Activated CD8-positive, alpha-beta T cell treated with anti-CD3 and anti-CD28 coated beads for 36 hours (primary cell): Measurements from ENCODE around the gene MSX2. TPM values are rescaled to one million over a fixed set of nuclear protein-coding genes. Genes with fewer than 3 reads are reported as not detected.

Experiments
- ATAC-seq: fragments of 200-7000 bp; cut with Tn5 transposase; one replicate; pipeline ENCODE4 v1.10.0; 2021; ENCODE audit warnings: mild to moderate bottlenecking, moderate library complexity
- CTCF ChIA-PET: fragments of 350-600 bp; sonication (Branson Sonifier 250); formaldehyde crosslinking; loops from one replicate; lab custom pipeline; 2021; ENCODE audit warnings: antibody characterized with exemption; lab: Charles Lee
- POLR2A ChIA-PET: fragments of 350-600 bp; sonication (Branson Sonifier 250); formaldehyde crosslinking; loops from one replicate; lab custom pipeline; 2021; ENCODE audit warnings: antibody characterized with exemption; lab: Charles Lee
- DNase-seq: peaks from one replicate; pipeline ENCODE4 v3.0.0-alpha.2; 2020
- H3K27ac Mint-ChIP-seq: one replicate; pipeline ENCODE4 v1.8.0; 2021; ENCODE audit warnings: mild to moderate bottlenecking, mixed read lengths
- H3K27me3 Mint-ChIP-seq: one replicate; pipeline ENCODE4 v1.8.0; 2021; ENCODE audit warnings: mixed read lengths
- H3K36me3 Mint-ChIP-seq: one replicate; pipeline ENCODE4 v1.8.0; 2021; ENCODE audit warnings: low read depth, mixed read lengths
- H3K4me1 Mint-ChIP-seq: one replicate; pipeline ENCODE4 v1.8.0; 2021; ENCODE audit warnings: low read depth, mixed read lengths
- H3K4me3 Mint-ChIP-seq: one replicate; pipeline ENCODE4 v1.8.0; 2021; ENCODE audit warnings: mild to moderate bottlenecking, moderate library complexity, mixed read lengths
- H3K9me3 Mint-ChIP-seq: one replicate; pipeline ENCODE4 v1.8.0; 2021; ENCODE audit warnings: mixed read lengths
- CTCF ChIP-seq: fragments of 200-600 bp; IDR thresholded peaks from one replicate; pipeline ENCODE4 v1.8.0; 2022; ENCODE audit warnings: antibody characterized with exemption, mild to moderate bottlenecking
- intact Hi-C: fragments of 100-400 bp; cut with micrococcal nuclease; formaldehyde crosslinking; loops from one replicate; pipeline ENCODE4 v1.10.0; 2022
- total RNA-seq, 2 experiments: library from RNA; stranded (reverse); gene quantifications; one replicate each; pipeline ENCODE4 v1.2.3, GENCODE V29; 2021

The MSX2 gene
- total RNA-seq, 2 experiments from 2014 or later = not detected

GRCh38 chr5:174725991-174726601 is 1.7 kb downstream of the MSX2 start:
- Mint-ChIP-seq H3K27ac (no peak overlapping the region), H3K9me3 (no peaks in the 10 kb centered on the region), H3K4me3 (no peak overlapping the region), H3K4me1 (peaks cover 3% of the 10 kb centered on the region), H3K27me3 (peaks cover 81% of the 10 kb centered on the region), H3K36me3 (no peaks in the 10 kb centered on the region)
- POLR2A ChIA-PET = no interaction called here
- intact Hi-C loops = no loop called here
- TF ChIP-seq CTCF = no peak
- ATAC-seq = no peak
- no peak for DNase-seq
- CTCF ChIA-PET = no interaction called here

GRCh38 chr5:174726916-174727793 is 2.8 kb downstream of the MSX2 start:
- peaks cover 3% of the 10 kb centered on the region for H3K4me1 Mint-ChIP-seq
- intact Hi-C loops = no loop called here
- ChIA-PET CTCF (no interaction called here), POLR2A (no interaction called here)
- H3K4me3 Mint-ChIP-seq = no peak overlapping the region
- no peak overlapping the region for H3K27ac Mint-ChIP-seq
- H3K9me3 Mint-ChIP-seq = no peaks in the 10 kb centered on the region
- DNase-seq = no peak
- ATAC-seq = no peak
- H3K27me3 Mint-ChIP-seq = peaks cover 79% of the 10 kb centered on the region
- TF ChIP-seq CTCF = no peak
- H3K36me3 Mint-ChIP-seq = no peaks in the 10 kb centered on the region

- peaks cover 79% of the 10 kb centered on the region for H3K27me3 Mint-ChIP-seq
- H3K9me3 Mint-ChIP-seq = no peaks in the 10 kb centered on the region
- no peak overlapping the region for H3K4me3 Mint-ChIP-seq
- H3K4me1 Mint-ChIP-seq = peaks cover 3% of the 10 kb centered on the region
- ChIA-PET POLR2A (no interaction called here), CTCF (interaction anchor here (0.7 kb wide), 1 partner anchor 66 kb away, joined by 3 read pairs; no protein-coding TSS in a partner anchor)
- DNase-seq (no peak), ATAC-seq (no peak)
- no peak for TF ChIP-seq CTCF
- no peak overlapping the region for H3K27ac Mint-ChIP-seq
- no peaks in the 10 kb centered on the region for H3K36me3 Mint-ChIP-seq
- intact Hi-C loops = no loop called here
These were observed 3.7 kb downstream of the MSX2 start for GRCh38 chr5:174727794-174728680.

GRCh38 chr5:174729075-174729680 is 4.8 kb downstream of the MSX2 start:
- no peak for DNase-seq
- Mint-ChIP-seq H3K4me3 (no peak overlapping the region), H3K27me3 (peaks cover 76% of the 10 kb centered on the region), H3K27ac (no peak overlapping the region), H3K36me3 (no peaks in the 10 kb centered on the region), H3K9me3 (no peaks in the 10 kb centered on the region), H3K4me1 (no peaks in the 10 kb centered on the region)
- ATAC-seq = no peak
- TF ChIP-seq CTCF = no peak
- intact Hi-C loops = no loop called here
- ChIA-PET POLR2A (no interaction called here), CTCF (no interaction called here)
